Adipocyte (in vitro differentiated cells): ENCODE results near the gene EDN2.
A peak's percentile ranks its signal among the peaks of the same experiment; 100 is the strongest.

Experiments used
- DNase-seq: peaks from one replicate; pipeline ENCODE4 v3.0.0-alpha.2; 2015; ENCODE audit warnings: low read depth
- H3K27me3 ChIP-seq: replicated peaks from 2 replicates; pipeline ENCODE4 v1.7.0; 2013; ENCODE audit warnings: mild to moderate bottlenecking, low read length, moderate library complexity; ENCODE audit not compliant: control insufficient read depth, insufficient read depth
- H3K36me3 ChIP-seq: 2 replicates; pipeline ENCODE4 v1.7.0; 2013; ENCODE audit warnings: low read length, mild to moderate bottlenecking, moderate library complexity; ENCODE audit not compliant: control insufficient read depth, insufficient read depth, severe bottlenecking
- H3K4me1 ChIP-seq: 2 replicates; pipeline ENCODE4 v1.7.0; 2013; ENCODE audit warnings: mild to moderate bottlenecking, low read length, moderate library complexity; ENCODE audit not compliant: control insufficient read depth, insufficient read depth
- H3K4me3 ChIP-seq: 2 replicates; pipeline ENCODE4 v1.7.0; 2013; ENCODE audit warnings: mild to moderate bottlenecking, low read length, moderate library complexity
- H3K9ac ChIP-seq: 2 replicates; pipeline ENCODE4 v1.7.0; 2013; ENCODE audit warnings: mild to moderate bottlenecking, low read length, moderate library complexity
- H3K9me3 ChIP-seq: 2 replicates; pipeline ENCODE4 v1.7.0; 2013; ENCODE audit warnings: mild to moderate bottlenecking, low read length, moderate library complexity; ENCODE audit not compliant: control insufficient read depth

EDN2 gene

DNA sequence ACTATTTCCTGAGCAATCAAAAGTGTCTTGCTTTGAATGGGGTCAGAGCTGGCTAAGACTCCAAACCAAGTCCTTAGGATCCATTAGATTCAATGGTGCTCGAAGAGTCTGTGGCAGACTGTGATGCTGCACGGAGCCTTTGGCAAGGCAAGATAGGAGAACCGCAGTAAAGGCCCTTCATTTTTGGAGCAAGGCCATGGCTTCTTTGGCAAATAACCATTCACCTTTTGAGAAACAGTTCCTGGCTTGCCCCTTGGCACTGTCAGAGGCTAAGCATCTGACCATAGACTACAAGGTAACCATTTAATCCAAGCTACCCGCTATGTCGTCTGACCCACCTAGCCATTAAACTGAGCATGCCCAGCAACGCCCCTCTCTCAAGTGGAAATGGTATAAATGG, 45.2 kb downstream of the EDN2 start:
- Histone ChIP-seq H3K4me3 (no peak overlapping the region), H3K4me1 (no peaks in the 10 kb centered on the region), H3K27me3 (peaks cover 16% of the 10 kb centered on the region), H3K9ac (no peak overlapping the region), H3K36me3 (no peaks in the 10 kb centered on the region), H3K9me3 (peaks cover 3% of the 10 kb centered on the region)
- DNase-seq: no peak

DNA sequence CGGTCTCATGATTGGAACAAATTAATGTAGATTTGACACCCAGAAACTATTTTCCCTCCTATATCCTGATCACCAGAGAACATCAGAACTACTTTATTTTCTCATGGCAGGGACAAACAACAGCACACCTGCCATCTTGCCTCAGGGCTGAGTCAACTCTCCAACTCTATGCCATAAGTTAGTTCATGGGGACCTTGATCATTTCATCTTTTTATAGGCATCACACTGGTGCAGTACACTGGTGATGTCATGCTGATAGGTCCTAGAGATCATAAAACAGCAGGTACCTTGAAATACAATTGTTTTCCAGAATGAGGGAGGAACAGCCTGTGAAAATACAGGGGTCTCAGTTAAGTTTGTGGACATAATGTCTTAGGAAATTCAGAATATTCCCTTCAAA, 45.8 kb downstream of the EDN2 start:
- DNase-seq: no peak
- Histone ChIP-seq H3K36me3 (no peaks in the 10 kb centered on the region), H3K4me1 (no peaks in the 10 kb centered on the region), H3K9ac (no peak overlapping the region), H3K27me3 (peaks cover 16% of the 10 kb centered on the region), H3K9me3 (no peaks in the 10 kb centered on the region), H3K4me3 (no peak overlapping the region)

DNA sequence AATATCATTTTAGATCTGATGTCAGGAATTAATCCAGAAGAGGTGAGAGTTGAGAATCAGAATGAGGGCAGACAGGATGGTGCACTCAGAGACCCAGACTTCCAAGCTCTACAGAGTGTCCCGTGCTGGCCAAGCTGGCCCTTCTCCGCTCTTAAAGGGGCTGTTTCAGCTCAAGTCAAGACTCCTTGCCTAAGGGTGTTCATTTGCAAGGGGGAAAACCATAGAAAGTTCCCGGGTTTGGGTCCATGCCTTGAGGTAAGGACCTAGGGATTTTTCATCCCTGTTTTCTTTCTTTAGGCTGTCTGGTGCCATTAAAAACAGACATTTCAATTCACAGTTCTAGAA, 47.5 kb downstream of the EDN2 start:
- Histone ChIP-seq H3K36me3 (no peaks in the 10 kb centered on the region), H3K9me3 (no peaks in the 10 kb centered on the region), H3K4me3 (no peak overlapping the region), H3K9ac (no peak overlapping the region), H3K27me3 (peaks cover 16% of the 10 kb centered on the region), H3K4me1 (peaks cover 15% of the 10 kb centered on the region)
- DNase-seq: no peak

DNA sequence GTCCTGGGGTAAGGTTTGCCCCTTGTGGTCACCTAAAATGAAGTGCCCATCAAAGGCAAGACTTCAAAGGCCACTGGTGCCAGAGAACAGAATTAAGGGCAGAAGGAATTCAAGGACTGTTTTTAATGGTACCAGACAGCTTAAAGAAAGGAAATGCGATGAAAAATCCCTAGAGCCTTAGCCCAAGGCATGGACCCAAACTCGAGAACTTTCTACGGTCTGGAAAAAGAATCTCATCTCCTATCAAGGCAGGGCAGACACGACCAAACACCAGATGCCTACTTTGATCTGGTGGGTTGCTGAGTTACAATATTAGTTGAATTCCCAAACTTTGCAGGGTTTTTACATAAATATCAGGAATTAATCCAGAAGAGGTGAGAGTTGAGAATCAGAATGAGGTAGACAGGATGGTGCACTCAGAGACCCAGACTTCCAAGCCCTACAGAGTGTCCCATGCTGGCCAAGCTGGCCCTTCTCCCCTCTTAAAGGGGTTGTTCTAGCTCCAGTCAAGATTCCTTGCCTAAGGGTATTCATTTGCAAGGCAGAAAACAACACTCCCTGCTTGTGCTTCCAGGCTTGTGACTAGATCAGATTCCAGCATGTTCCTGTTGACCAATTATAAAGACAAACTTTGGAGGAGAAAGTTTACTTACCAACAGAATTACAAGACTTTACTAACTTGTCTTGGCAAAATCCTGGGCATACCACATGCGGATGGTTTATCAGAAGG, 48.0 kb downstream of the EDN2 start:
- Histone ChIP-seq H3K4me1 (peaks cover 16% of the 10 kb centered on the region), H3K4me3 (no peak overlapping the region)
- DNase-seq: peak; percentile 68

GRCh38 chr1:41435570-41436178, 48.8 kb downstream of the EDN2 start:
- H3K36me3 ChIP-seq: no peaks in the 10 kb centered on the region
- no peak for DNase-seq
- peaks cover 16% of the 10 kb centered on the region for H3K4me1 ChIP-seq
- H3K9ac ChIP-seq: no peak overlapping the region
- peaks cover 16% of the 10 kb centered on the region for H3K27me3 ChIP-seq
- no peak overlapping the region for H3K4me3 ChIP-seq
- H3K9me3 ChIP-seq: no peaks in the 10 kb centered on the region

More for the DNA sequence above, 48.0 kb downstream of the EDN2 start:
- no peak overlapping the region for H3K9ac ChIP-seq
- no peaks in the 10 kb centered on the region for H3K36me3 ChIP-seq
- H3K27me3 ChIP-seq: peaks cover 16% of the 10 kb centered on the region
- H3K9me3 ChIP-seq: no peaks in the 10 kb centered on the region

- Histone ChIP-seq H3K9me3 (no peaks in the 10 kb centered on the region), H3K4me1 (peaks cover 16% of the 10 kb centered on the region), H3K27me3 (peaks cover 16% of the 10 kb centered on the region), H3K4me3 (no peak overlapping the region), H3K9ac (no peak overlapping the region), H3K36me3 (no peaks in the 10 kb centered on the region)
- DNase-seq: no peak
These were observed 49.6 kb downstream of the EDN2 start for GRCh38 chr1:41434748-41435449.

GRCh38 chr1:41434306-41434705, 50.2 kb downstream of the EDN2 start:
- Histone ChIP-seq H3K4me1 (peaks cover 16% of the 10 kb centered on the region), H3K36me3 (no peaks in the 10 kb centered on the region), H3K9me3 (no peaks in the 10 kb centered on the region), H3K9ac (no peak overlapping the region), H3K27me3 (peaks cover 16% of the 10 kb centered on the region), H3K4me3 (no peak overlapping the region)
- no peak for DNase-seq

DNA sequence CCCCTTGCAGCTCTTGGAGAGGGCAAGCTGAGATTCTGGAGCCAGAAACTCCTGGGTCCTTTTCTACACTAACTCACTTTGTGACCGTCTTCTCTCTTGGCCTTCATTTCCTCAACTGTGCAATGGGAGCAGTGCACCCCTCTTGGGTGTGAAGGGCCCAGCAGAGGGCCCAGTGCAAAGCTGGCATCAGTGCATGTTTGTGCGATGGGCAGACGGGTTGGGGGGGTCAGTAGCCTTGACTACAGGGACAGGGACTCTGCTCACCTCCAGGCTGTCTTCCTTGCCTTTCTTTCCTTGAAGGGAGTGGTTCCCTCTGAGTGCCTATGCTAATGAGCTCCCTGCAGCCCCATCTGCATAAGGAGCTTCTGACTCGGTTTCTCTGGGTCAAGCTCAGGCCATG, 51.0 kb downstream of the EDN2 start:
- Histone ChIP-seq H3K9me3 (no peaks in the 10 kb centered on the region), H3K9ac (no peak overlapping the region), H3K4me3 (no peak overlapping the region), H3K27me3 (peaks cover 16% of the 10 kb centered on the region), H3K4me1 (peaks cover 16% of the 10 kb centered on the region), H3K36me3 (no peaks in the 10 kb centered on the region)
- DNase-seq: no peak

DNA sequence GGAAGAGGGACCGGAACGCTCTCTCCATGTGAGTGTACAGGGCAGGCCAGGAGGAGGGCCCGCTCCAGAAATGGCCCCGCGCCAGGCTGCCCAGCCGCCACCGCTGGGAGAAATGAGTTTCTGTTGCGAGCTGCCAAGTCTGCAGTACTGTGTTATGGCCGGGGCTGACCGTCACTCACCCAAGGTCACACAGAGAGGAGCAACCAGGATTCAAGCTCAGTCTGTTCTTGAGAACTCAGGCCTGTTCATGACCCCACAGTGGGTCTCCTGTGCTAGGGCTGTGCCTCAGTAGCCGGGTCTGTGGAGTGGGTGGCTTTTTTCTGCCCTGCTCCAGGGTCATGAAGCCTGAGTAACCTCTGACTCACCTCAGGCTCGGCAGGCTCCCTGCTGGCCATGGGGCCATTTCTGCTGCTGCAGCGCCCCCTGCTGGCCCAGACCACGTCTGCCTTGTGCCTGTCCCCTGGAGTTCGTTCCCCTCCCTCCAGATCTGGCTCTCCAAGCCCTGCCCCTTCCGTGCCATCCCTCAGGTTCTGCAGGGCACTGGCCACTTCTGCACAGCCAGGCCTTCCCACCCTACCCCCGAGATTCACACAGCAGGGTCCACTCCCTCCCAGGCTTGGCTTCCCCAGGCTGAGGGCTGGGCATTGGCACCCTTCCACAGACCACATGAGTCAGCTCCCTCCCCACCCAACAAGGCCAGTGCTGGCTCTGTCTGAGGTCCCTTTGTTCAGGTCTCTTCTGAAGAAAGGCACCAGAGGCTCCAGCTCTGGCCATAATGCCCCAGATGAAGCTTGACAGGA, 51.8 kb downstream of the EDN2 start:
- peak; percentile 83 for DNase-seq
- Histone ChIP-seq H3K27me3 (peaks cover 16% of the 10 kb centered on the region), H3K9ac (peak overlapping the region; percentile 18), H3K36me3 (no peaks in the 10 kb centered on the region), H3K4me1 (peaks cover 16% of the 10 kb centered on the region), H3K9me3 (no peaks in the 10 kb centered on the region), H3K4me3 (no peak overlapping the region)

- Histone ChIP-seq H3K36me3 (no peaks in the 10 kb centered on the region), H3K4me1 (peaks cover 16% of the 10 kb centered on the region), H3K9ac (no peak overlapping the region), H3K4me3 (no peak overlapping the region), H3K9me3 (no peaks in the 10 kb centered on the region), H3K27me3 (peaks cover 12% of the 10 kb centered on the region)
- no peak for DNase-seq
These were observed 52.8 kb downstream of the EDN2 start for GRCh38 chr1:41431490-41432350.
